Adrenal gland (tissue), 12 donors: Measurements from ENCODE around the gene ZBTB3. TPM values are rescaled to one million over a fixed set of nuclear protein-coding genes. Genes with fewer than 3 reads are reported as not detected.
"Not testable (repeated sequence)": the region's sequence is repeated elsewhere in the genome, so short reads cannot be mapped to it uniquely, and the experiment has no call there.

Experiments
- DNase-seq, 7 donors: peaks; one replicate each; pipeline ENCODE4 v3.0.0-alpha.2; 2019 to 2020
- H3K27ac ChIP-seq, 5 donors: fragments of 200-600 bp; sonication (generic) in 4 of 5; 1 replicate in 3 of 5; 2 replicates in 2 of 5; pipeline versions ENCODE4 v1.5.1 to v1.8.0; 2016 to 2020; ENCODE audit warnings: mild to moderate bottlenecking in 1 of 5
- H3K27me3 ChIP-seq: fragments of 200-600 bp; 2 replicates; pipeline ENCODE4 v1.8.0; 2021
- H3K36me3 ChIP-seq, 2 donors: fragments of 200-600 bp; replicated peaks in 1 of 2; 1 replicate in 1 of 2; 2 replicates in 1 of 2; pipeline versions ENCODE4 v1.5.1 to v1.8.0; 2018 to 2022
- H3K4me1 ChIP-seq, 2 donors: fragments of 200-600 bp; replicated peaks in 1 of 2; 1 replicate in 1 of 2; 2 replicates in 1 of 2; pipeline versions ENCODE4 v1.5.1 to v1.8.0; 2018 to 2021
- H3K4me3 ChIP-seq, 4 donors: fragments of 200-600 bp; sonication (generic) in 3 of 4; one replicate each; pipeline ENCODE4 v1.5.1; 2016 to 2018
- H3K9me3 ChIP-seq, 3 donors: fragments of 200-600 bp; sonication (generic) in 1 of 3; replicated peaks in 1 of 3; 1 replicate in 2 of 3; 2 replicates in 1 of 3; pipeline versions ENCODE4 v1.5.1 to v1.8.0; 2016 to 2021
- POLR2A ChIP-seq, 2 donors: fragments of 450-650 bp; IDR thresholded peaks; one replicate each; pipeline ENCODE4 v1.6.1; 2017; ENCODE audit warnings: antibody characterized with exemption in 2 of 2, mild to moderate bottlenecking in 2 of 2, moderate library complexity in 1 of 2
- WGBS, 4 donors: extraction: QIAGEN DNeasy Blood & Tissue Kit in 2 of 4; methylation state at CpG; one replicate each; pipeline versions ENCODE4 v1.1.5 to v1.1.7; 2013 to 2017; 5-methylcytosine and 5-hydroxymethylcytosine counted together
- intact Hi-C, 2 donors: fragments of 100-400 bp; cut with DNase I; formaldehyde crosslinking; loops; one replicate each; pipeline versions ENCODE4 v1.14.1 to v1.15.0; 2022 to 2023
- polyA plus RNA-seq, 3 donors: library from polyadenylated mRNA; stranded (reverse); fragments of 200-250 nt in 2 of 3; fragments of 350-450 nt in 1 of 3; fragmentation: Illumina TruSeq in 1 of 3; extraction: RNeasy Lipid Tissue Mini Kit (QIAGEN cat#74804) in 1 of 3; gene quantifications; one replicate each; pipeline ENCODE4 v1.2.3, GENCODE V29; 2013 to 2014
- total RNA-seq, 9 donors: library from RNA; depleted of rRNA in 4 of 9; stranded (reverse); fragments of >200 nt in 4 of 9; fragments of 120-200 nt in 1 of 9; fragmentation: NEBNext Ultra II Directional in 1 of 9; extraction: Animal tissue kit (Norgen Biotek cat#: 25700) in 1 of 9; gene quantifications; one replicate each; pipeline versions ENCODE4 v1.1.0 to v1.2.4, GENCODE V29; 2013 to 2023
- TF ChIP-seq, protein P1 (sequence below), 6 experiments: fragments of 450-650 bp in 4 of 6; fragments of 200-600 bp in 2 of 6; sonication (generic) in 1 of 6; IDR thresholded peaks; 1 replicate in 5 of 6; 2 replicates in 1 of 6; pipeline versions ENCODE4 v1.5.1 to v1.8.0; 2016 to 2021; ENCODE audit warnings: antibody characterized with exemption in 6 of 6, mild to moderate bottlenecking in 2 of 6, moderate library complexity in 1 of 6
- donor health status: healthy with polysubstance abuse.
- donor health status: Bipolar disorder and iron deficiency.
- donor health status: DM: yes; HTN: yes; CAD: no.
- donor health status: DM: no; HTN: no; CAD: no.
- donor health status: DM: no; HTN: no; CAD: no.
- donor health status: DM: yes; HTN: yes; CAD: no.

The ZBTB3 gene
- total and polyA plus RNA-seq, 12 donors: 3.0 to 19.5 (median 10.3) TPM

DNA sequence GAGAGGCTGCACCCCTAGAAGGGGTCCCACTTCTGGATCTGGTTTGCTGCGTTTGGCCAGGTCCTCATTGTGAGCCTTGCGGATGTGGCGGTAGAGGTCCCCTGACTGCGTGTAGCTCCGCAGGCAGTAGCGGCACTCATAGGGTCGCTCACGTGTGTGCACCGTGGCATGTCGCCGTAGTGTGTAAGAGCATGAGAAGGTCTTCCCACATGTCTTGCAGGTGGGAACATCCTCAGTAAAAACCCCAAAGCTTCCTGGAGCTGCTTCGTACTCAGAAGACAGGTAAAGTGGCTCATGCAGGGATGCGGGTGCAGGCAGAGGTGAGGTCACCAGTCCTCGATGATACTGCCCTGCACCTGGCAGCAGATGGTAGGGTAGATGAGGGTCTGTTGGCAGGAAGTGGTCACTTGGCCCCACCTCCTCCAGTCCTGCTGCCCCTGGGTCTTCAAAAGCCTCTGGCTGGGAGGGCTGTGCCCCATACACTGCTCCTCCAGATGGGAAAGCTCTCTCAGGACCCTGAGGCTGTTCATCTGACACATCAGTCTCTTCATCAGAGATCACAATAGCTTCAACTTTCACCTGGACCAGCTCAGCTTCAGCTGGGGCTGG is 1.7 kb downstream of the ZBTB3 start:
- DNase-seq: no peak
- no peaks in the 10 kb centered on the region for H3K27me3 ChIP-seq
- TF ChIP-seq POLR2A (IDR thresholded peaks at IDR 0.05): no peak
- TF ChIP-seq, protein P1, sequence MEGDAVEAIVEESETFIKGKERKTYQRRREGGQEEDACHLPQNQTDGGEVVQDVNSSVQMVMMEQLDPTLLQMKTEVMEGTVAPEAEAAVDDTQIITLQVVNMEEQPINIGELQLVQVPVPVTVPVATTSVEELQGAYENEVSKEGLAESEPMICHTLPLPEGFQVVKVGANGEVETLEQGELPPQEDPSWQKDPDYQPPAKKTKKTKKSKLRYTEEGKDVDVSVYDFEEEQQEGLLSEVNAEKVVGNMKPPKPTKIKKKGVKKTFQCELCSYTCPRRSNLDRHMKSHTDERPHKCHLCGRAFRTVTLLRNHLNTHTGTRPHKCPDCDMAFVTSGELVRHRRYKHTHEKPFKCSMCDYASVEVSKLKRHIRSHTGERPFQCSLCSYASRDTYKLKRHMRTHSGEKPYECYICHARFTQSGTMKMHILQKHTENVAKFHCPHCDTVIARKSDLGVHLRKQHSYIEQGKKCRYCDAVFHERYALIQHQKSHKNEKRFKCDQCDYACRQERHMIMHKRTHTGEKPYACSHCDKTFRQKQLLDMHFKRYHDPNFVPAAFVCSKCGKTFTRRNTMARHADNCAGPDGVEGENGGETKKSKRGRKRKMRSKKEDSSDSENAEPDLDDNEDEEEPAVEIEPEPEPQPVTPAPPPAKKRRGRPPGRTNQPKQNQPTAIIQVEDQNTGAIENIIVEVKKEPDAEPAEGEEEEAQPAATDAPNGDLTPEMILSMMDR (IDR thresholded peaks at IDR 0.05): no peak
- WGBS, 4 donors: 90 to 97% (median 96%) methylated on average over 12 to 14 of the region's 14 CpGs
- H3K27ac ChIP-seq: no peak overlapping the region
- H3K4me1 ChIP-seq: peaks cover 5 to 16% of the 10 kb centered on the region in 2 donors
- H3K4me3 ChIP-seq: no peak overlapping the region
- no peaks in the 10 kb centered on the region for H3K9me3 ChIP-seq
- H3K36me3 ChIP-seq: peaks cover 0 to 13% of the 10 kb centered on the region in 2 donors
- intact Hi-C loops: no loop called here

DNA sequence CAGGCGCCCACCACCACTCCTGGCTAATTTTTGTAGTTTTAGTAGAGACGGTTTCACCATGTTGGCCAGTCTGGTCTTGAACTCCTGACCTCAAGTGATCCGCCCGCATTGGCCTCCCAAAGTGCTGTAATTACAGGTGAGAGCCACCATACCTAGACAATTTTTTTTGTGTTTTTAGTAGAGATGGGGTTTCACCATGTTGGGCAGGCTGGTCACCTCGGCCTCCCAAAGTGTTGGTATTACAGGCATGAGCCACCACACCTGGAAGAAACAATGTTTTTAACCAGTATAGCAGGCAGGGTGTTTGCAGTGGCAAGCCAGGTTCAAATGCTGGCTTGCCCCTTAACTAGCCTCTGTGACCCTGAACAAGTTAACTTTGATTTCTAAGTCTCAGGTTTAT is 4.0 kb downstream of the ZBTB3 start:
- intact Hi-C loops, DNase-seq, H3K27me3 ChIP-seq, H3K4me3 ChIP-seq, H3K9me3 ChIP-seq, H3K27ac ChIP-seq: not testable (repeated sequence)
- WGBS, 4 donors: 90 to 96% (median 94%) methylated on average over 3 to 5 of the region's 5 CpGs
- peaks cover 5 to 16% of the 10 kb centered on the region in 2 donors for H3K4me1 ChIP-seq
- peaks cover 0 to 13% of the 10 kb centered on the region in 2 donors for H3K36me3 ChIP-seq

DNA sequence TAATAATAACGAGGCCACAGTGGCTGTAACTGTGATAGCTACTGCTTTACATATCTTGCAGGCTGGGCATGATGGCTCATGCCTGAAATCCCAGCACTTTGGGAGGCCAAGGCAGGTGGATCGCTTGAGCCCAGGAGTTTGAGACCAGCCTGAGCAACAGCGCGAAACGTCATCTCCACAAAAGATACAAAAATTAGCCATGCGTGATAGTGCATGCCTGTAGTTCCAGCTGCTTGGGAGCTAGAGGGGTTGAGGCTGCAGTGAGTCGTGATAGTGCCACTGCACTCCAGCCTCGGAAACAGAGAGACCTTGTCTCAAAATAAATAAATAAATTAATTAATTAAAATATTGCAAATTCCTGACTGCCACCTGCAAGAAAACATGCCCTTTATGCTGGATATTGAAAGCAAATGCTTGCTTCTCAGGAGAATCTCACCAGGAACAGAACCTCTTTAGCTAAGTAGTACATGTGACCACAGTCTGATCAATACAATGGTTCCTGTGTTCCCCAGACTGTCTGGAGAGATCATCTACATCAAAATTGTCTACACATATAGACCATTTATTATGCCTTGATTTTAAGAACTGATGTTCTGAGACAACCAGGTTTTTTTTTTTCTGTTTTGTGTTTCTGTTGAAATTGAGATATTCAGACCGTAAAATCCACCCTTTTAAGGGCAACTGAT is 6.3 kb downstream of the ZBTB3 start:
- Histone ChIP-seq H3K4me3 (no peak overlapping the region), H3K36me3 (peaks cover 0 to 13% of the 10 kb centered on the region in 2 donors), H3K27ac (no peak overlapping the region), H3K9me3 (no peaks in the 10 kb centered on the region), H3K27me3 (no peaks in the 10 kb centered on the region), H3K4me1 (peaks cover 0 to 4% of the 10 kb centered on the region in 2 donors)
- WGBS, 4 donors: 80 to 88% (median 83%) methylated on average over 8 to 9 of the region's 9 CpGs
- intact Hi-C loops: no loop called here
- no peak for DNase-seq
- no peak for TF ChIP-seq POLR2A (IDR thresholded peaks at IDR 0.05)
- TF ChIP-seq, protein P1 (IDR thresholded peaks at IDR 0.05): no peak

DNA sequence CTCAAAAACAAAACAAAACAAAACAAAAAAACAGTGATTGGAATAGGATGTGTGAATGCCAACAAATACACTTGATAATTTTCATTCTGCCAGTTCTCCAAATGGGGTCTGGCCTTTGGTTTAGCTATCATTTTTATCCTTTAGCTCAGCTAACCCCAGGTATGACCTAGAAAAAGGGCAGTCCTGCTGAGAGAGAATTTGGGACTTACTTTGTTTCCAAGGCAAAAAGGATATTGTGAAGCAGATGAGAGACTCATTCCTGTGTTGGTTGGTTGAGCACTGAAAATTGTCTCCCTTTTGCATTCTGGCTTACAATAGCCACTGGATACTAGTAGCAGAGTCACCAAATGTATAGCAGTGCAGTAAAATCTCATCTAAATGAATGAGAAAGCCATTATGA is 16.8 kb downstream of the ZBTB3 start:
- H3K27ac ChIP-seq: no peak overlapping the region
- DNase-seq: no peak
- intact Hi-C loops: no loop called here
- peaks cover 0 to 5% of the 10 kb centered on the region in 2 donors for H3K4me1 ChIP-seq
- peaks cover 0 to 74% of the 10 kb centered on the region in 2 donors for H3K36me3 ChIP-seq
- TF ChIP-seq POLR2A (IDR thresholded peaks at IDR 0.05): no peak
- TF ChIP-seq, protein P1 (IDR thresholded peaks at IDR 0.05): no peak
- no peaks in the 10 kb centered on the region for H3K27me3 ChIP-seq
- H3K4me3 ChIP-seq: no peak overlapping the region
- H3K9me3 ChIP-seq: no peaks in the 10 kb centered on the region

GRCh38 chr11:62732830-62733229 is 21.1 kb downstream of the ZBTB3 start:
- Histone ChIP-seq H3K9me3 (no peaks in the 10 kb centered on the region), H3K4me1 (peaks cover 7 to 28% of the 10 kb centered on the region in 2 donors), H3K27ac (no peak overlapping the region), H3K36me3 (peaks cover 0 to 50% of the 10 kb centered on the region in 2 donors), H3K4me3 (no peak overlapping the region), H3K27me3 (no peaks in the 10 kb centered on the region)
- DNase-seq: no peak
- TF ChIP-seq, protein P1 (IDR thresholded peaks at IDR 0.05): peak in 1 of 6 experiments; percentile 8
- TF ChIP-seq POLR2A (IDR thresholded peaks at IDR 0.05): no peak
- WGBS, 4 donors: 74 to 84% (median 78%) methylated on average over 2 of the region's 2 CpGs
- intact Hi-C loops: no loop called here

DNA sequence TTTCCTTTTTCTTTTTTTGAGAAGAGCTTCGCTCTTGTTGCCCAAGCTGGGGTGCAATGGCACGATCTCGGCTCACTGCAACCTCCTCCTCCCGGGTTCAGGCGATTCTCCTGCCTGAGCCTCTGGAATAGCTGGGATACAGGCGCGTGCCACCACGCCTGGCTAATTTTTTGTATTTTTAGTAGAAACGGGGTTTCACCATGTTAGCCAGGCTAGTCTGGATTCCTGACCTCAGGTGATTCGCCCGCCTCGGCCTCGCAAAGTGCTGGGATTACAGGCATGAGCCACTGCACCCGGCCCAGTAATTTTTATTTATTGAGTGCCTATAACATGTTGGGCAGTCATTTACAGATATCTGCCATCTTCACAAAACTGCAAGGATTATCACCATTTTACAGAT is 23.9 kb downstream of the ZBTB3 start:
- H3K9me3 ChIP-seq, H3K27me3 ChIP-seq, intact Hi-C loops, H3K27ac ChIP-seq, DNase-seq: not testable (repeated sequence)
- peak overlapping the region in 1 of 4 donors; percentile 79 for H3K4me3 ChIP-seq
- 83 to 86% (median 84%) methylated on average over 14 of the region's 14 CpGs for WGBS, 4 donors
- H3K36me3 ChIP-seq: peaks cover 0 to 22% of the 10 kb centered on the region in 2 donors
- H3K4me1 ChIP-seq: peaks cover 12 to 33% of the 10 kb centered on the region in 2 donors
